ENCODE data around the gene POLR1A.

Gene POLR1A

DNA sequence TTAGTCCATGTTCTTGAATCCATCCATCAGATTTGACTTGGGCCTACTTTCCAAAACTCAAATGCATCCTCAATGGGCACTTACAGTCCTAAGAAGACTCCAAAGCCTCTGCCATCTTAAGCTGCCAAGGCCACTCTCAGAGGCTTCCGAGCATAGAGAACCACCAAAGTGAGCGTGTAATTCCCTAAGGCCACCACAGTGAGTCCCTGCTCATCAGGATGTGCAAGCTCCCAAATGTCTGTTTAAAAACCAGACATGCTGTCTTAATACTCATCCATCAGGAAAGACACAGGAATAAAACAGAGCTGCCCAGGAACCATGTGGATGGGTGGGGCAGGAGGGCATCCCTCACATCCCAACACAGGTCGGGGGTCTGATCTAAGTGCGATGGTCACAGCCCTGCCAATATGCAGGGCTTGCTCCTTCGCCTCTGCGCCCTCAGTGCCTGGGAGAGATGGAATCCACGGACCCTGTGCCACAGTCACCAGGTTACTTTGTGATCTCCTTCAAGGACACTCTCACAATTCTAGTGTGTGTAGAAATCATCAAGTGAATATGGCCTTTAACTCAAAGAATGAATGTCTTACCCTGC lies 80.4 kb downstream of the POLR1A start:
- DNase-seq (ENCODE audit: low read depth) = no peak
- no peak overlapping the region for H3K4me3 ChIP-seq (ENCODE audit: low read depth, low read length)

DNA sequence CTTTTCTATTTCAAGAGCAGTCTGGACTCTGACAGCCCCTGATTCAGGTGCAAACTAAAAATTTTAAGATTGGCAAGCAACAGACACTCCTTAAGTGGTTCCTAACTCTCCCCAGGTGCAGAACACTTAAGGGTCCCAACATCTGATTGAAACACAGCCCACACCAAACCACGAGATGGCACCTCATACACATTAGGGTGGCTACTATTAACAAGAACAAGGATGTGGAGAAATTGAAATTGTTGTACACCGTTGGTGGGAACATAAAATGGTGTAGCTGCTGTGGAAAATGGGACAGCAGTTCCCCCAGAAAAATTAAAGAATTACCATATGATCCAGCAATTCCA lies 82.3 kb downstream of the POLR1A start:
- TF ChIP-seq, protein P1, sequence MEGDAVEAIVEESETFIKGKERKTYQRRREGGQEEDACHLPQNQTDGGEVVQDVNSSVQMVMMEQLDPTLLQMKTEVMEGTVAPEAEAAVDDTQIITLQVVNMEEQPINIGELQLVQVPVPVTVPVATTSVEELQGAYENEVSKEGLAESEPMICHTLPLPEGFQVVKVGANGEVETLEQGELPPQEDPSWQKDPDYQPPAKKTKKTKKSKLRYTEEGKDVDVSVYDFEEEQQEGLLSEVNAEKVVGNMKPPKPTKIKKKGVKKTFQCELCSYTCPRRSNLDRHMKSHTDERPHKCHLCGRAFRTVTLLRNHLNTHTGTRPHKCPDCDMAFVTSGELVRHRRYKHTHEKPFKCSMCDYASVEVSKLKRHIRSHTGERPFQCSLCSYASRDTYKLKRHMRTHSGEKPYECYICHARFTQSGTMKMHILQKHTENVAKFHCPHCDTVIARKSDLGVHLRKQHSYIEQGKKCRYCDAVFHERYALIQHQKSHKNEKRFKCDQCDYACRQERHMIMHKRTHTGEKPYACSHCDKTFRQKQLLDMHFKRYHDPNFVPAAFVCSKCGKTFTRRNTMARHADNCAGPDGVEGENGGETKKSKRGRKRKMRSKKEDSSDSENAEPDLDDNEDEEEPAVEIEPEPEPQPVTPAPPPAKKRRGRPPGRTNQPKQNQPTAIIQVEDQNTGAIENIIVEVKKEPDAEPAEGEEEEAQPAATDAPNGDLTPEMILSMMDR (IDR thresholded peaks at IDR 0.05; ENCODE audit: insufficient read depth, low read depth, low read length, missing control alignments) = no peak
- H3K4me3 ChIP-seq (ENCODE audit: low read depth, low read length) = no peak overlapping the region
- no peak for DNase-seq (ENCODE audit: low read depth)

More for the DNA sequence above, 80.4 kb downstream of the POLR1A start:
- TF ChIP-seq, protein P1 (IDR thresholded peaks at IDR 0.05; ENCODE audit: insufficient read depth, low read depth, low read length, missing control alignments) = no peak

DNA sequence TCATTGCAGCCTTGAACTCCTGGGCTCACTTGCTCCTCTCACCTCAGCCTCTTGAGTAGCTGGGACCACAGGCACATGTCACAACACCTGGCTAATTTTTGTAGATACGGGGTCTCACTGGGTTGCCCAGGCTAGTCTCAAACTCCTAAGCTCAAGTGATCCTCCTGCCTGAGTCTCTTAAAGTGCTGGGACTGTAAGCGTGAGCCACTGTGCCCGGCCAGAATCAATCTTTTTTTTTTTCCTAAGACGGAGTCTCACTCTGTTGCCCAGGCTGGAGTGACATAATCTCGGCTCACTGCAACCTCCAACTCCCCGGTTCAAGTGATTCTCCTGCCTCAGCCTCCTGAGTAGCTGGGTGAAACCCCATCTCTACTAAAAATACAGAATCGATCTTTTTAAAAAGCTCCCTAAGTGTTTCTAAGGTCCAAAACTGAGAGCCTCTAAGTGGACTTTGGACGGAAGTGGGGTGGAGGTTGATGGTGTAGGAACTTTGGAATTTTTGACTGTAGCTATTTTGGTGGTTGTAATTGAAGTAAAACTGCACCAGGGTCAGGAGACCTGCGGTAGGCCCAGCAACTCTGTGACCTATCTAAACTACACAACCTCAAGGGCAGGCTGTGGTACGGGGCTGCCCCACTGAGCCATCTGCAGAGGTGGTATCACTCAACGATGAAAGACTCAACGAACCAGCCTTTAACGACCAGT lies 82.9 kb downstream of the POLR1A start:
- peak; percentile 29 for DNase-seq (ENCODE audit: low read depth)
- no peak overlapping the region for H3K4me3 ChIP-seq (ENCODE audit: low read depth, low read length)
- TF ChIP-seq, protein P1 (IDR thresholded peaks at IDR 0.05; ENCODE audit: insufficient read depth, low read depth, low read length, missing control alignments) = no peak

DNA sequence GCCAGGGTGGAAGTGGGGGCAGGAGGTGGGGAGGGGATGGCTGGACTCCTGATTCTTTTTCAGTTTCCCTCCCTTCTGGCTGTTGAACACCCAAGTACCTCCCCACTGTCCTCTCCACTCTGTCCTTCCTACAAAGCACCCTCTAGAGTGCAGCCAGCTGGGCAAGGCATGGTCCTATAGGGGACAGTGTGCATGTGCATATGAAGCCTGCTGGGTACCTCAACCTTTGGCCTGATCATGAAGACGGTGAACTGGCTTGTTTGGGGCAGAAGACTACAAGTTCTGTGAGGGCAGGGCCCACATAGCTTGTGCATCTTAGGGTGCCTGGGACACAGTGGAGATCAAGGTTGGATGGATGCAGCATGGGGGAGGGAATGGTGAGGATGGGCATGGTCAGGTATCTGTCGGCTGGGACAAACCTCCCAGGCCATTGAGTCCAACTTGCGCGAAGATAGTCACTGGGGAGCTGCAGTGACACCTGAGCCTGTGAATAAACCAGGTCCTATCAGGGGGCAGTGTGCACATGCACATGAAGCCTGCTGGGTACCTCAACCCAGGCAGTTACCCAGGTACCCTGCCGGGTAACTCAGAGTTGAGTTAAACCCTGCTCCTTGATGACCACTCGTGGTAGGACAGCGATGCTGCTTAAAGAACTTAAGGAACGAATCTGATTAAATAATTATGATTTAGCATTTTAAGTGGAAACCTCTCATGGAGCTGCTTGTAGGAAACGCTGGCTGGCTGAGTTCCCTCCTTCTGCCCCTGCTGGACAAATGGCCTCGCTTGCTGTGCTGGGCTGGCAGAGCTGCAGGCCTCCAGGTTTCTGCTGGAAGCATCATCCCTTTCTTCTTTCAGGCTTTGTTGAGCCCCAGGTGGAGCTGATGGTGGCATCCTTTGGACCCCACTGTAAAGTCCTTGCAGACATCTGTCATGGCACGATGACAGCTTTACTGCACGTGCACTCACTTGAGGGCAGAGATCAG lies 84.0 kb downstream of the POLR1A start:
- TF ChIP-seq, protein P1 (IDR thresholded peaks at IDR 0.05; ENCODE audit: insufficient read depth, low read depth, low read length, missing control alignments) = no peak
- no peak for DNase-seq (ENCODE audit: low read depth)

DNA sequence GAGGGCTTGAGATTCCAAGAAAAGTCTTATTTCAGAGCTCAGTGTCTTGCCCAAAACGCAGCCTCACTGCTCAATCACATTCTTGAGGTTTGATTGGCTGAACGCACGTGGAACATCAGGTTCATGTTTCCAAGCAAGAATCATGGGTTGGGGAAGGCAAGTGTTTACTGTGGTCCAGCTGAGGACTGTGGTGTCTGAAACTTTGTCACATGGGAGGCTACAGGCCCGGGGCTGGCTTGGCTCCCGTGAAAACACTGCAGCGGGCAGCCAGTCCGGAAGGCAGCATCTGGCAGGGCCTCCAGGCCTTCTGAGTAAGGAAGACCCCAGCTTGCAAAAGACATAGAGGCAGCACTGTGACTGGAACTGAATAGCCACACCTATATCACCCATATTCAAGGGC lies 84.7 kb downstream of the POLR1A start:
- TF ChIP-seq, protein P1 (IDR thresholded peaks at IDR 0.05; ENCODE audit: insufficient read depth, low read depth, low read length, missing control alignments) = no peak
- H3K4me3 ChIP-seq (ENCODE audit: low read depth, low read length) = no peak overlapping the region
- no peak for DNase-seq (ENCODE audit: low read depth)

More for the DNA sequence above, 84.0 kb downstream of the POLR1A start:
- no peak overlapping the region for H3K4me3 ChIP-seq (ENCODE audit: low read depth, low read length)

DNA sequence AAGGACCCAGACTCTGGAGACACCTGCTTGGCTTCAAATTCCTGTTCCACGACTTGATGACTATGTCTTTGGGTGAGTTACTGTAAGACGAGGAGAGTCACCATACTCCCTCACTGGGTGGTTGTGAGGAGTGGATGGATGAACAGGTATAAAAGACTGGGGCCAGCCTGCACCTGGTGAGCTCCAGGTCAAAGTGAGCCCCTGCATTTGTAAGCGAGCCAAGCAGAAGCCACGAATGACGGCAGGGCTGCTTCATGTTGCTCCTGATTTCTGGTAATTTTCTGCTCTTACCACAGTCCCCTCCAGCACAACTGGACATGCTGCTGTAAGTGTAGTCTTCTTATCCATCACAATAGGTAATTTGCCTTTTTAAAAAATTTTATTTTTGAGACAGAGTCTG lies 86.6 kb downstream of the POLR1A start:
- no peak for DNase-seq (ENCODE audit: low read depth)
- no peak overlapping the region for H3K4me3 ChIP-seq (ENCODE audit: low read depth, low read length)
- TF ChIP-seq, protein P1 (IDR thresholded peaks at IDR 0.05; ENCODE audit: insufficient read depth, low read depth, low read length, missing control alignments) = no peak
